GM11168 (cell line): ENCODE measurements around the gene RIPPLY3.
"Not testable (repeated sequence)": the region's sequence is repeated elsewhere in the genome, so short reads cannot be mapped to it uniquely, and the experiment has no call there.

ENCODE experiments used
- in situ Hi-C: fragments of 300-500 bp; cut with MboI; formaldehyde crosslinking; loops from one replicate; pipeline ENCODE4 v1.12.0; 2022; ENCODE audit warnings: low sequenced_read_pairs; ENCODE audit not compliant: unreplicated experiment

Gene RIPPLY3

DNA sequence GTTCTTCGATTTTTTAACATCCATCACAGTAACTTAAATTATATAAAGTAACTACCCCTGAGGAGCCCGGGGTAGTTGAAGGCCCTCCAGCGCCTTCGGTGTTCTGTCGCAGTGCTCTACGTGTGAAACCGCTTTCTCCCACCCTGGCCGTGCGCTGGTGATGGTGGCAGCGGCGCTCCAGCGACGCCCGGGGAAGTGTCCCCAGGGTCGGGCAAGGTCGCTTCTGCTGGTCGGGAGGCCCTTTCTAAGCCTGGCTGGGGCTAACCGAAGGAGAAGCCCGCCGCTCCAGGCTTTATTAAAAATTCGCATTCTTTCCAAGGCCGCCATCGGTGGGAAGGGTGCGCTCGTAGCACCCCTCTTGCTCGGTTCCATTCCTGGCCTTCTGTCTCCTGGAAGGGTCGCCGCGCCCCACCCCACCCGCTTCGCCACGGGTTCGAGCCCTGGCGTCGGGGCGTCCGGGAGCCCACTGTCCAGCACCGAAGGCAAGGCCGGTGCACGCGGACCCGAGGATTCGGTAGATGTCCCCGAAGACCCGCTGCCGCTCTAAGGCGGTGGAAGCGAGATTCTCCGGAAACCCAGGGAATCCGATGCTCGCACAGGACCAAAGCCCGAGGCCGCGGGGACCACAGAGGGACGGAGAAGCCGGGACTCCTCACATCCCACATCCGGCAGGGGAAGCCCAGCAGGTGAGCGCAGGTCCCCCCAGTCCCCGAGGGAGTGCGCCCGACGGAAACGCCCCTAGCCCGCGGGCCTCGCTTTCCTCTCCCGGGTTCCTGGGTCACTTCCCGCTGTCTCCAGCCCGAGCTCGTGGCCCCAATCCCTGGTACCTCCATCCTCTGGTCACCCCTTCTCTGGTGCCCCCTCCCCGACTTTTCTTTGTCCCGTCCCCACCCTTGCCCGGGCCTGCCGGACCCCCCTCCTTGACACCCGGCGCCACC, 685 bp upstream of the RIPPLY3 start:
- in situ Hi-C loops = no loop called here

- in situ Hi-C loops = no loop called here
These were observed 2.2 kb downstream of the RIPPLY3 start for GRCh38 chr21:37008724-37009123.

- in situ Hi-C loops = no loop called here
These were observed 3.3 kb downstream of the RIPPLY3 start for GRCh38 chr21:37009740-37010341.

- in situ Hi-C loops = no loop called here
These were observed 11.6 kb downstream of the RIPPLY3 start for GRCh38 chr21:37017951-37018679.

DNA sequence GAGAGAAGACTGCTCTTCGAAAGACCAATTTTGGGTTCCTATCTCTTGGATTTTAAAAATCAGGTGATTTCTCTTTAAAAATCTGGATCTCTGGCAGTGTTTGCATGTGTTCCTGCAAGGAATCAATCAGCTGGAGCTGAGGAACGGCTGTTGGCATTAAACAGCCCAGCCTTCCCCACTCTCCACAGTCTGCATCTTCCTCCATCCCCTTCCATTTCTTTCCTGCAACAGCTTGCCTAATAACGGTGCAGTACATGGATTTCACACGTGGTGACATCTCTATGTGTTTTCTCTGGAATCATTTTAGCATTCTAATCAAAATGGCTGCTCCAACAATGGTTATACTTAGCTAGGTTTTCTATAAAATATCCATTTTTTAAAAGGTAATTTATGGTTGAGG, 20.0 kb downstream of the RIPPLY3 start:
- in situ Hi-C loops = no loop called here

DNA sequence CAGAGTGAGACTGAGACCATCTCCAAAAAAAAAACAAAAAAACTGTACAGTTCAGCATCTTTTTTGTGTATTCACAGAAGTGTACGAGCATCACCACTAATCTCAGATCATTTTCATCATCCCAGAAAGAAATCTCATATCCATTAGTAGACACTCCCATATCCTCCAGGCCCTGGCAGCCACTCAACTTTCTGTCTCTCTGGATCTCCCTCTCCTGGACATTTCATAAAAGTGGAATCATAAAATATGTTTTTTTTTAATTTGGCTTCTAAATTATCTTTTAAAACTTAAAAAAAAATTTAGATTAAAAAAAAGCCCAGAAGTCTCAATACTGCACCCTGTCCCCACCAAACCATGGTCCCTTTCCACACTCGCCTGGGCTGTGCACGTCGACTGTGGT, 22.1 kb downstream of the RIPPLY3 start:
- in situ Hi-C loops = no loop called here

DNA sequence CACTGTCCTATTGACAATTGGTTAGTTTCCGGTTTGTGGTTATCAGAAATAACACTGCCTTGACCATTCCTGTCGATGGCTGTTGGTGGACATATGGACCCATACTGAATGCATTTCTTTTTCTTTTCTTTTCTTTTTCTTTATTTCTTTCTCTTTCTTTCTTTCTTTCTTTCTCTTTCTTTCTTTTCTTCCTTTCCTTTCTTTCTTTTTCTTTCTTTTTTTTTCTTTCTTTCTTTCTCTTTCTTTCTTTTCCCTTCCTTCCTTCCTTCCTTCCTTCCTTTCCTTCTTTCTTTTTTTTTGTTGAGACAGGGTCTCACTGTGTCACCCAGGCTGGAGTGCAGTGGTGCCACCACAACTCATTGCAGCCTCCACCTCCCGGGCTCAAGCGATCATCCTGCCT, 24.4 kb downstream of the RIPPLY3 start:
- in situ Hi-C loops = no loop called here

- in situ Hi-C loops = no loop called here
These were observed 25.8 kb downstream of the RIPPLY3 start for GRCh38 chr21:37032293-37032692.

DNA sequence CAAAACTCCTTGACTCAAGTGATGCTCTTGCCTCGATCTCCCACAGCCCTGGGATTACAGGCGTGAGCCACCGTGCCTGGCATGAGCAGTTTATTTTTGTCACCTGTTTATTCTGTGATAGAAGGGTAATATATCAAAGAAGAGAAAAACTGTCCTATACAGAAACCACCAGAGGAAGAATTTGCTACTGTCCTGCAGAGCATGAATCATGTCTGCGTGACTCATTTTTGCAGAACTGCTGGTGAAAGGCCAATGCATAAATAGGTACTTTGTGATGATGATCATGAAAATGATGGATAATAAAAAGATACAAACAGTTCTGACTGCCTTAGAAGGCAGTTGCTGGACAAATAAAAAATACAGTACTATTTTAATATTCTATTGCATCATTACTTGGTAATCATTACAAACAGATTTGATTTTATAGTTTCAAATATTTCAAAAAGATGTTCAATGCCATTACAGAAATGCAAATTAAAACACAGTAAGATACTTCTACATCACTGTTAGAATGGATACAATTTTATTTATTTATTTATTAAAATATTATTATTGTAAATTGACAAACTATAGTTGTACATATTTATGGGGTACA, 26.5 kb downstream of the RIPPLY3 start:
- in situ Hi-C loops = no loop called here

DNA sequence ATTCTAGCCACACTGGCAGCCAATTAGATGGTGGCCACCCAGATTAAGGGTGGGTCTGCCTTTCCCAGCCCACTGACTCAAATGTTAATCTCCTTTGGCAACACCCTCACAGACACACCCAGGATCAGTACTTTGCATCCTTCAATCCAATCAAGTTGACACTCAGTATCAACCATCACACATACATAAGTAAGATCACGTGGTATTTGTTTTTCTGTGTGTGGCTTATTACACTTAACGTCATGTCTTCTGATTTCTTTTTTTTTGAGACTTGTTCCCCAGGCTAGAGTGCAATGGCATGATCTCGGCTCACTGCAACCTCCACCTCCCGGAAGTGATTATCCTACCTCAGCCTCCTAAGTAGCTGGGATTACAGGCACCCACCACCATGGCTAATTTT, 27.9 kb downstream of the RIPPLY3 start:
- in situ Hi-C loops = not testable (repeated sequence)

DNA sequence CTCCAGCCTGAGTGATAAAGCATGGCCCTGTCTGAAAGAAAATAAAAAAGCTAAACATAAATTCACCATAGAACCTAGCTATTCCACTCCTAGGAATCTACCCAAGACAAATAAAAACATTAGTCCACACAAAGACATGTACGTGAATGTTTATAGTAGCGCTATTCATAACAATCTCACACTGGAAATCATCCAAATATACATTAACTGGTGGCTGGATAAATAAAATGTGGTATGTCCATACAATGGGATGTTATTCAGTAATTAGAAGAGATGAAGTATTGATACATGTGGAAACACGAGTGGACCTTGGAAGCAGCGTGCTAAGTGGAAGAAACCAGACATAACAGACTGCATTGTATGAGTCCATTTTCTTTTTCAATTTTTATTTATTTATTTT, 29.7 kb downstream of the RIPPLY3 start:
- in situ Hi-C loops = no loop called here

GRCh38 chr21:37039411-37040075, 33.0 kb downstream of the RIPPLY3 start:
- in situ Hi-C loops = no loop called here

GRCh38 chr21:37040212-37040611, 33.7 kb downstream of the RIPPLY3 start:
- in situ Hi-C loops = no loop called here

GRCh38 chr21:37041706-37042271, 35.3 kb downstream of the RIPPLY3 start:
- in situ Hi-C loops = no loop called here

DNA sequence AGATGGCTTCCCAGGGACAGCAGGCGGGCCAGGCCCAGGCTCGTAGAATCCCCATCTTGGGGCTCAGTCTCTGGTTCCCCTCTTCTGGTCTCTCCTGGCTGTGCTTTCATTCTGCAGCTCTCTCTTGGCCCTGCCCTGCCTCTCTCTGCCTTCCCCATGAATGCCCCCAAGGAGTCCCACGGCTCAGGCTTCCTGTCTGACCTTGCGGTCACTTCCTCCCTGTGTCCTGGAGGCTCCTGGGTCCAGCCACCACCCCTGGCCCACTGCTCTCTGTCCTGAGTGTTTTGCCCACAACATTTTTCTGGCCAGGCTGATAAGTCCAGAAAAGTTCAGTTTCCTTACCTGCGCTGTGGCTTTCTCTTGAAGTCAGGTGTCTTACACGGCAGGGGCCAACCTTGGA, 37.3 kb downstream of the RIPPLY3 start:
- in situ Hi-C loops = no loop called here

GRCh38 chr21:37044643-37045042, 38.1 kb downstream of the RIPPLY3 start:
- in situ Hi-C loops = no loop called here

GRCh38 chr21:37045149-37045548, 38.6 kb downstream of the RIPPLY3 start:
- in situ Hi-C loops = no loop called here

- in situ Hi-C loops = no loop called here
These were observed 39.1 kb downstream of the RIPPLY3 start for GRCh38 chr21:37045556-37045955.

DNA sequence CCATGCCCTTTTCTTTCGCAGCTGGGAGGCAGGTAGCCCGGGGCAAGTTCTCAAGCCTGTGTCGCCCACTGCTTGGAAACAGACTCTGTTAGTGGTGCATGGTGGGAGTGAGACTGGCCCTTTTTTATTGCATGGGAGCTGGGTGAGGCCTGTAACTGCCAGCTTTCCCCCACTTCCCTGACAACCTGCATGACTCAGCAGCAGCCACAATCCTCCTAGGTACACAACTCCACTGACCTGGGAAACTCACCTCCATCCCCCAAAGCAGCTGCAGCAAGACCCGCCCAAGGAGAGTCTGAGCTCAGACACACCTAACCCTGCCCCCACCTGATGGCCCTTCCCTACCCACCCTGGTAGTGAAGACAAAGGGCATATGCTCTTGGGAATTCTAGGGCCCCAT, 40.6 kb downstream of the RIPPLY3 start:
- in situ Hi-C loops = no loop called here

DNA sequence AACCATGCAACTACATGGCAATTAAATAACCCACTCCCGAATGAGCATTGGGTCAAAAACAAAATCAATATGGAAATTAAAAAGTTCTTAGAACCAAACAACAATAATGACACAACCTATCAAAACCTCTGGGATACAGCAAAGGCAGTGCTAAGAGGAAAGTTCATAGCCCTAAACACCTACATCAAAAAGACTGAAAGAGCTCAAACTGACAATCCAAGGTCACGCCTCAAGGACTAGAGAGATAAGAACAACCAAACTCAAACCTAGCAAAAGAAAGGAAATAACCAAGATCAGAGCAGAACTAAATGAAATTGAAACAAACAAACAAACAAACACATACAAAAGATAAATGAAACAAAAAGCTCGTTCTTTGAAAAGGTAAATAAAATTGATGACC, 43.2 kb downstream of the RIPPLY3 start:
- in situ Hi-C loops = not testable (repeated sequence)
